Panc1 (cell line): ENCODE data around the gene PRKAR2B. TPM values are rescaled to one million over a fixed set of nuclear protein-coding genes. Genes with fewer than 3 reads are reported as not detected.

Source experiments
- ATAC-seq: fragments of 200-7000 bp; cut with Tn5 transposase; 2 replicates; pipeline ENCODE4 v1.9.1; 2020; ENCODE audit warnings: mild to moderate bottlenecking, moderate library complexity
- BruUV-seq: library from RNA; stranded (reverse); fragments of 400-500 nt; replicated peaks from 2 replicates; lab custom pipeline; 2021; lab: Mats Ljungman, UMichigan
- CTCF ChIA-PET: fragments of 300-600 bp; sonication (Branson Sonifier 250); formaldehyde crosslinking; loops from one replicate; lab custom pipeline; 2022; ENCODE audit warnings: antibody characterized with exemption; lab: Charles Lee
- POLR2A ChIA-PET: fragments of 300-600 bp; sonication (Branson Sonifier 250); formaldehyde crosslinking; loops from one replicate; lab custom pipeline; 2022; ENCODE audit warnings: antibody characterized with exemption; lab: Charles Lee
- DNase-seq: peaks from one replicate; pipeline ENCODE4 v3.0.0-alpha.2; 2010; ENCODE audit warnings: low read depth, low spot score
- H3K27ac ChIP-seq: 2 replicates; pipeline ENCODE4 v1.5.1; 2011; ENCODE audit warnings: mild to moderate bottlenecking, low read length, inconsistent platforms
- H3K27me3 ChIP-seq: fragments of 200-500 bp; sonication (Bioruptor generic); 2 replicates; pipeline ENCODE4 v1.6.0; 2014; ENCODE audit warnings: low read length, inconsistent platforms; ENCODE audit not compliant: control insufficient read depth, insufficient read depth
- H3K36me3 ChIP-seq: fragments of 200-500 bp; sonication (Bioruptor generic); 2 replicates; pipeline ENCODE4 v1.5.1; 2014; ENCODE audit warnings: inconsistent platforms, mild to moderate bottlenecking, low read length, moderate library complexity; ENCODE audit not compliant: control insufficient read depth, insufficient read depth
- H3K4me1 ChIP-seq: 2 replicates; pipeline ENCODE4 v1.5.1; 2011; ENCODE audit warnings: inconsistent platforms, mild to moderate bottlenecking, low read length, moderate library complexity; ENCODE audit not compliant: control insufficient read depth, insufficient read depth
- H3K4me3 ChIP-seq, 2 experiments: 2 replicates each; pipeline ENCODE4 v1.5.1; 2011 to 2012; ENCODE audit warnings: low read depth in 2 of 2, low read length in 2 of 2, mild to moderate bottlenecking in 2 of 2, inconsistent platforms in 1 of 2, moderate library complexity in 1 of 2
- H3K9me3 ChIP-seq: fragments of 200-500 bp; sonication (Bioruptor generic); 2 replicates; pipeline ENCODE4 v1.5.1; 2014; ENCODE audit warnings: low read depth, mild to moderate bottlenecking, inconsistent platforms, low read length, moderate library complexity; ENCODE audit not compliant: control insufficient read depth, insufficient read depth
- POLR2AphosphoS5 ChIP-seq: IDR thresholded peaks from 2 replicates; pipeline ENCODE4 v1.6.1; 2012; ENCODE audit warnings: mild to moderate bottlenecking, low read depth, low read length, moderate library complexity
- SIN3A ChIP-seq: IDR thresholded peaks from 2 replicates; pipeline ENCODE4 v1.6.1; 2012; ENCODE audit warnings: low read depth, mild to moderate bottlenecking, low read length, moderate library complexity, borderline replicate concordance; ENCODE audit not compliant: insufficient read depth
- TCF7L2 ChIP-seq: IDR thresholded peaks from 2 replicates; pipeline ENCODE4 v1.6.1; 2011; ENCODE audit warnings: mild to moderate bottlenecking, low read depth, low read length, inconsistent platforms
- in situ Hi-C: cut with HindIII; loops from 2 replicates; pipeline ENCODE4 v1.10.0; 2016; ENCODE audit warnings: low sequenced_read_pairs, low pct_unique_long_range_greater_than_20kb
- intact Hi-C: fragments of 100-400 bp; cut with micrococcal nuclease; formaldehyde crosslinking; loops from one replicate; pipeline ENCODE4 v1.10.0; 2022; ENCODE audit not compliant: unreplicated experiment
- total RNA-seq: library from RNA; stranded (reverse); gene quantifications from one replicate; pipeline ENCODE4 v1.2.1, GENCODE V29; 2021; ENCODE audit not compliant: unreplicated experiment
- TF ChIP-seq, protein P1 (sequence below), 2 experiments: IDR thresholded peaks; 2 replicates each; pipeline ENCODE4 v1.6.1; 2011 to 2012; ENCODE audit warnings: low read depth in 2 of 2, control low read depth in 1 of 2, low read length in 1 of 2, mild to moderate bottlenecking in 1 of 2, moderate library complexity in 1 of 2; ENCODE audit not compliant: insufficient read depth in 1 of 2
- TF ChIP-seq, protein P2 (sequence below): fragments of 450-650 bp; IDR thresholded peaks from 2 replicates; pipeline ENCODE4 v1.5.1; 2017; ENCODE audit warnings: mild to moderate bottlenecking

Gene PRKAR2B
- total RNA-seq, 1 experiment from 2014 or later: 0.51 TPM

DNA sequence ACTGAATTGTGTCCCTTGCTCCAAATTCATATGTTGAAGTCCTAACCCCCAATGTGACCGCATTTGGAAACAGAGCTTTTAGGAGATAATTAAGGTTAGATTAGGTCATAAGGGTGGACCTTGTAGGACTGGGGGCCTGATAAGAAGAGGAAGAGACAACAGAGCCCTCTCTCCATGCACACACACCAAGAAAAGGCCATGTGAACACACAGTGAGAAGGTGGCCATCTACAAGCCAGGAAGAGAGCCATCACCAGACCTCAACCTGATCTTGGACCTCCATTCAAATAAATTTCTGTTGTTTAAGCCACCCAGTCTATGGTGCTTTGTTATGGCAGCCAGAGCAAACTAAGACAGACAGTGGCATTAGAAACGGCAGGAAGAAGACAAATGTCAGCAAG is 12.5 kb upstream of the PRKAR2B start:
- H3K9me3 ChIP-seq: no peaks in the 10 kb centered on the region
- H3K27ac ChIP-seq: no peak overlapping the region
- TF ChIP-seq, protein P1, sequence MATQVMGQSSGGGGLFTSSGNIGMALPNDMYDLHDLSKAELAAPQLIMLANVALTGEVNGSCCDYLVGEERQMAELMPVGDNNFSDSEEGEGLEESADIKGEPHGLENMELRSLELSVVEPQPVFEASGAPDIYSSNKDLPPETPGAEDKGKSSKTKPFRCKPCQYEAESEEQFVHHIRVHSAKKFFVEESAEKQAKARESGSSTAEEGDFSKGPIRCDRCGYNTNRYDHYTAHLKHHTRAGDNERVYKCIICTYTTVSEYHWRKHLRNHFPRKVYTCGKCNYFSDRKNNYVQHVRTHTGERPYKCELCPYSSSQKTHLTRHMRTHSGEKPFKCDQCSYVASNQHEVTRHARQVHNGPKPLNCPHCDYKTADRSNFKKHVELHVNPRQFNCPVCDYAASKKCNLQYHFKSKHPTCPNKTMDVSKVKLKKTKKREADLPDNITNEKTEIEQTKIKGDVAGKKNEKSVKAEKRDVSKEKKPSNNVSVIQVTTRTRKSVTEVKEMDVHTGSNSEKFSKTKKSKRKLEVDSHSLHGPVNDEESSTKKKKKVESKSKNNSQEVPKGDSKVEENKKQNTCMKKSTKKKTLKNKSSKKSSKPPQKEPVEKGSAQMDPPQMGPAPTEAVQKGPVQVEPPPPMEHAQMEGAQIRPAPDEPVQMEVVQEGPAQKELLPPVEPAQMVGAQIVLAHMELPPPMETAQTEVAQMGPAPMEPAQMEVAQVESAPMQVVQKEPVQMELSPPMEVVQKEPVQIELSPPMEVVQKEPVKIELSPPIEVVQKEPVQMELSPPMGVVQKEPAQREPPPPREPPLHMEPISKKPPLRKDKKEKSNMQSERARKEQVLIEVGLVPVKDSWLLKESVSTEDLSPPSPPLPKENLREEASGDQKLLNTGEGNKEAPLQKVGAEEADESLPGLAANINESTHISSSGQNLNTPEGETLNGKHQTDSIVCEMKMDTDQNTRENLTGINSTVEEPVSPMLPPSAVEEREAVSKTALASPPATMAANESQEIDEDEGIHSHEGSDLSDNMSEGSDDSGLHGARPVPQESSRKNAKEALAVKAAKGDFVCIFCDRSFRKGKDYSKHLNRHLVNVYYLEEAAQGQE (IDR thresholded peaks at IDR 0.05; ENCODE audit: insufficient read depth in 1 of 2, low read depth in 2 of 2, low read length in 1 of 2): no peak
- TF ChIP-seq SIN3A: no peak
- no peak for TF ChIP-seq POLR2AphosphoS5
- TF ChIP-seq, protein P2, sequence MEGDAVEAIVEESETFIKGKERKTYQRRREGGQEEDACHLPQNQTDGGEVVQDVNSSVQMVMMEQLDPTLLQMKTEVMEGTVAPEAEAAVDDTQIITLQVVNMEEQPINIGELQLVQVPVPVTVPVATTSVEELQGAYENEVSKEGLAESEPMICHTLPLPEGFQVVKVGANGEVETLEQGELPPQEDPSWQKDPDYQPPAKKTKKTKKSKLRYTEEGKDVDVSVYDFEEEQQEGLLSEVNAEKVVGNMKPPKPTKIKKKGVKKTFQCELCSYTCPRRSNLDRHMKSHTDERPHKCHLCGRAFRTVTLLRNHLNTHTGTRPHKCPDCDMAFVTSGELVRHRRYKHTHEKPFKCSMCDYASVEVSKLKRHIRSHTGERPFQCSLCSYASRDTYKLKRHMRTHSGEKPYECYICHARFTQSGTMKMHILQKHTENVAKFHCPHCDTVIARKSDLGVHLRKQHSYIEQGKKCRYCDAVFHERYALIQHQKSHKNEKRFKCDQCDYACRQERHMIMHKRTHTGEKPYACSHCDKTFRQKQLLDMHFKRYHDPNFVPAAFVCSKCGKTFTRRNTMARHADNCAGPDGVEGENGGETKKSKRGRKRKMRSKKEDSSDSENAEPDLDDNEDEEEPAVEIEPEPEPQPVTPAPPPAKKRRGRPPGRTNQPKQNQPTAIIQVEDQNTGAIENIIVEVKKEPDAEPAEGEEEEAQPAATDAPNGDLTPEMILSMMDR: no peak
- in situ Hi-C loops (no loop called here), intact Hi-C loops (no loop called here)
- no peaks in the 10 kb centered on the region for H3K27me3 ChIP-seq
- CTCF ChIA-PET: no interaction called here
- DNase-seq: no peak
- no peak overlapping the region for H3K4me3 ChIP-seq
- H3K36me3 ChIP-seq: no peaks in the 10 kb centered on the region
- no peak for ATAC-seq
- BruUV-seq: no TSS peak
- no peaks in the 10 kb centered on the region for H3K4me1 ChIP-seq
- POLR2A ChIA-PET: no interaction called here

DNA sequence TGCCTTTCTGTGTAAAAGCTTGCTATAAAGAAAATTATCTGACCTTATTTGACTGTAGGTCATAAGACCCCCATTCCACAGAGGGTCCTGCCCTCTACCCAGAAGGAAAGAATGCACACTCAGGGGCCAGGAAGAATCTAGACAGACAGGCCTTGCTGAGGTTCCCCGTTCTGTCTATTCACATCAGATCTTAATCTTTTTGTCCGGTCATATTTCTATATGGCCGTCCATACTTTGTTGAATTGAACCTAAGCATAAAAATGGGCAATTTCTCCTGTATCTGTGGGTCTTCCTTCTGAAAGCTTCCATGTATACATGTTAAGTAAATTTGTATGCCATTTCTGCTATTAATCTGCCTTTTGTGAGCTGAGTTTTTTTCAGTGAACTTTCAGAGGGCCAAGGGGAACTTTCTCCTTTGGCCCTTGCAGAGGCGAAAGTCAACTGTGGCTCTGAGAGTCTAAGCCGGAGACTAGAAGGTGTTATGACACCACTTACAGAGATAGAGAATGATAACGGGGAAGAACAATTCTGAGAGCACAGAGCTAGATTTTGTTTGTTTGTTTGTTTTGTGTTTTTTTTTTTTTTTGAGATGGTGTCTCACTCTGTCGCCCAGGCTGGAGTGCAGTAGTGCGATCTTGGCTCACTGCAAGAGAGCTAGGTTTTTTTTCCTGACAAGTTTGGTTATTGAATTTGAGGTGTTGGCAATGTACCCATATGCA is 11.6 kb upstream of the PRKAR2B start:
- POLR2A ChIA-PET: no interaction called here

More for the DNA sequence above, 11.6 kb upstream of the PRKAR2B start:
- TF ChIP-seq, protein P1 (IDR thresholded peaks at IDR 0.05; ENCODE audit: insufficient read depth in 1 of 2, low read depth in 2 of 2, low read length in 1 of 2): no peak
- no peak for TF ChIP-seq POLR2AphosphoS5
- no peak for TF ChIP-seq SIN3A
- TF ChIP-seq TCF7L2: no peak
- TF ChIP-seq, protein P2: no peak
- no TSS peak for BruUV-seq
- no peaks in the 10 kb centered on the region for H3K4me1 ChIP-seq
- CTCF ChIA-PET: no interaction called here
- no peaks in the 10 kb centered on the region for H3K27me3 ChIP-seq
- in situ Hi-C loops: no loop called here
- ATAC-seq (no peak), DNase-seq (no peak)
- intact Hi-C loops: no loop called here
- H3K9me3 ChIP-seq: no peaks in the 10 kb centered on the region
- H3K36me3 ChIP-seq: no peaks in the 10 kb centered on the region
- no peak overlapping the region for H3K27ac ChIP-seq
- H3K4me3 ChIP-seq: no peak overlapping the region
